PFSK-1 (cell line): ENCODE measurements around the gene CLDN6.

Experiments
- FOXP2 ChIP-seq: optimal IDR thresholded peaks from 2 replicates; pipeline ENCODE3; 2011; ENCODE audit warnings: borderline replicate concordance, control low read depth, inconsistent platforms; ENCODE audit not compliant: insufficient read depth; ENCODE audit errors: extremely low read length, extremely low read depth
- POLR2AphosphoS5 ChIP-seq: IDR thresholded peaks from 2 replicates; pipeline ENCODE4 v1.6.1; 2012; ENCODE audit warnings: low read depth, mild to moderate bottlenecking, control low read depth, low read length, moderate library complexity
- REST ChIP-seq, 2 experiments: IDR thresholded peaks; 2 replicates each; pipeline versions ENCODE4 v1.6.1 to v1.8.0; 2011 to 2012; ENCODE audit warnings: low read depth in 2 of 2, low read length in 2 of 2, control low read depth in 1 of 2, inconsistent platforms in 1 of 2, mild to moderate bottlenecking in 1 of 2, moderate library complexity in 1 of 2; ENCODE audit not compliant: insufficient read depth in 1 of 2
- SIN3A ChIP-seq: IDR thresholded peaks from 2 replicates; pipeline ENCODE4 v1.6.1; 2012; ENCODE audit warnings: mild to moderate bottlenecking, low read length, moderate library complexity, borderline replicate concordance; ENCODE audit not compliant: insufficient read depth
- TAF1 ChIP-seq: IDR thresholded peaks from 2 replicates; pipeline ENCODE4 v1.6.1; 2012; ENCODE audit warnings: low read length, control low read depth, borderline replicate concordance; ENCODE audit not compliant: insufficient read depth

Gene CLDN6

GRCh38 chr16:2983706-2984136, 34.3 kb downstream of the CLDN6 start:
- TF ChIP-seq POLR2AphosphoS5, result peak; percentile 38; the same call in 1 of the 2 replicates
- TF ChIP-seq SIN3A, result no peak

- TF ChIP-seq TAF1 (no peak), REST (IDR thresholded peaks at IDR 0.05; ENCODE audit: insufficient read depth in 1 of 2, low read depth in 2 of 2, low read length in 2 of 2) (no peak), POLR2AphosphoS5 (no peak), SIN3A (no peak), FOXP2 (no peak)
Measured at GRCh38 chr16:2982402-2982801, 35.6 kb downstream of the CLDN6 start.

- no peak for TF ChIP-seq FOXP2
- no peak for TF ChIP-seq REST (IDR thresholded peaks at IDR 0.05; ENCODE audit: insufficient read depth in 1 of 2, low read depth in 2 of 2, low read length in 2 of 2)
- no peak for TF ChIP-seq TAF1
- no peak for TF ChIP-seq POLR2AphosphoS5
- no peak for TF ChIP-seq SIN3A
Measured at GRCh38 chr16:2981899-2982250, 36.1 kb downstream of the CLDN6 start.

- no peak for TF ChIP-seq TAF1
- TF ChIP-seq REST (IDR thresholded peaks at IDR 0.05; ENCODE audit: insufficient read depth in 1 of 2, low read depth in 2 of 2, low read length in 2 of 2), result no peak
- TF ChIP-seq FOXP2, result no peak
- TF ChIP-seq SIN3A, result no peak
- TF ChIP-seq POLR2AphosphoS5, result no peak
Measured at GRCh38 chr16:2981177-2981898, 36.6 kb downstream of the CLDN6 start.

- peak; percentile 91 for TF ChIP-seq POLR2AphosphoS5
- TF ChIP-seq TAF1, result peak; percentile 67; the same call in 1 of the 2 replicates
- no peak for TF ChIP-seq REST (IDR thresholded peaks at IDR 0.05; ENCODE audit: insufficient read depth in 1 of 2, low read depth in 2 of 2, low read length in 2 of 2)
Measured at GRCh38 chr16:2980227-2981176, 37.5 kb downstream of the CLDN6 start, which contains the start of gene PKMYT1. Gene PKMYT1 (minus strand): TSS chr16:2980446. CDS start chr16:2979657, 789 bp downstream.
